Transverse colon (tissue), 4 donors: ENCODE measurements around the gene TTC22. TPM values are rescaled to one million over a fixed set of nuclear protein-coding genes. Genes with fewer than 3 reads are reported as not detected.

ENCODE experiments used
- DNase-seq: peaks from one replicate; pipeline ENCODE4 v3.0.0-alpha.2; 2019
- H3K27ac ChIP-seq, 4 donors: fragments of 200-600 bp; sonication (generic); 2 replicates each; pipeline ENCODE4 v1.5.1; 2016 to 2018; ENCODE audit warnings: inconsistent platforms in 4 of 4
- H3K27me3 ChIP-seq: fragments of 200-600 bp; sonication (generic); 2 replicates; pipeline ENCODE4 v1.5.1; 2017; ENCODE audit warnings: inconsistent platforms
- H3K36me3 ChIP-seq, 4 donors: fragments of 200-600 bp; sonication (generic); 2 replicates each; pipeline ENCODE4 v1.5.1; 2017 to 2019; ENCODE audit warnings: inconsistent platforms in 4 of 4
- H3K4me1 ChIP-seq, 4 donors: fragments of 200-600 bp; sonication (generic); 2 replicates each; pipeline ENCODE4 v1.5.1; 2017 to 2020; ENCODE audit warnings: inconsistent platforms in 4 of 4
- H3K4me3 ChIP-seq, 4 donors: fragments of 200-600 bp; sonication (generic); 1 replicate in 1 of 4; 2 replicates in 3 of 4; pipeline versions ENCODE4 v1.5.1 to v1.6.1; 2017 to 2019; ENCODE audit warnings: inconsistent platforms in 4 of 4
- H3K9me3 ChIP-seq, 2 donors: fragments of 200-600 bp; sonication (generic); 2 replicates each; pipeline ENCODE4 v1.5.1; 2017 to 2019; ENCODE audit warnings: inconsistent platforms in 2 of 2
- CTCF ChIP-seq, 5 experiments: fragments of 200-600 bp in 3 of 5; fragments of 450-650 bp in 2 of 5; sonication (generic) in 3 of 5; IDR thresholded peaks; 1 replicate in 2 of 5; 2 replicates in 3 of 5; pipeline ENCODE4 v1.5.1; 2016 to 2017; ENCODE audit warnings: antibody characterized with exemption in 5 of 5, inconsistent platforms in 3 of 5, mild to moderate bottlenecking in 2 of 5, moderate library complexity in 1 of 5
- EP300 ChIP-seq: sonication (generic); formaldehyde crosslinking; IDR thresholded peaks from one replicate; pipeline ENCODE4 v1.6.1; 2017; ENCODE audit warnings: antibody characterized with exemption, low read depth
- POLR2A ChIP-seq: fragments of 450-650 bp; IDR thresholded peaks from one replicate; pipeline ENCODE4 v1.6.1; 2016; ENCODE audit warnings: antibody characterized with exemption, mild to moderate bottlenecking, moderate library complexity
- POLR2AphosphoS5 ChIP-seq, 3 donors: sonication (generic); formaldehyde crosslinking; IDR thresholded peaks; one replicate each; pipeline ENCODE4 v1.6.1; 2016; ENCODE audit warnings: antibody characterized with exemption in 3 of 3
- WGBS, 2 donors: methylation state at CpG; one replicate each; pipeline ENCODE4 v1.1.5; 2018; ENCODE audit warnings: low coverage in 1 of 2; 5-methylcytosine and 5-hydroxymethylcytosine counted together
- in situ Hi-C, 4 donors: fragments of 200-750 bp; cut with MboI; loops; one replicate each; pipeline versions ENCODE4 v1.15.0 to v1.15.1; 2017; ENCODE audit warnings: low sequenced_read_pairs in 3 of 4, low pct_ligation_motif_present in 1 of 4, low pct_unique_long_range_greater_than_20kb in 1 of 4
- intact Hi-C: fragments of 100-400 bp; cut with DNase I; formaldehyde crosslinking; loops from one replicate; pipeline ENCODE4 v1.15.1; 2023; ENCODE audit warnings: low total_unique reads
- total RNA-seq, 4 donors: library from RNA; depleted of rRNA; stranded (reverse); fragments of >200 nt; gene quantifications; one replicate each; pipeline ENCODE4 v1.1.0, GENCODE V29; 2016

Gene TTC22
- total RNA-seq, 4 donors from 2014 or later: 39.8 to 174 (median 98.4) TPM

- Histone ChIP-seq H3K27ac (peak overlapping the region; percentile 40 to 76 (median 71)), H3K4me1 (peaks cover 2 to 35% (median 18%) of the 10 kb centered on the region in 4 donors), H3K9me3 (no peaks in the 10 kb centered on the region), H3K27me3 (no peaks in the 10 kb centered on the region), H3K36me3 (no peaks in the 10 kb centered on the region), H3K4me3 (no peak overlapping the region)
- WGBS, 2 donors: 74 to 100% methylated on average over 1 to 7 of the region's 7 CpGs
- in situ Hi-C loops (loop anchor here in 2 of 4 donors (10.0 to 25.0 kb wide), 2 partner anchors 150 to 753 kb away; partner anchors contain the start of genes TCEANC2 (in 1 of the 2) and TMEM59 (in 1 of the 2)), intact Hi-C loops (loop anchor here (10.0 kb wide), 1 partner anchor 320 kb away; no protein-coding TSS in a partner anchor)
- no peak for DNase-seq
- TF ChIP-seq CTCF (IDR thresholded peaks at IDR 0.05): no peak
- no peak for TF ChIP-seq POLR2AphosphoS5 (IDR thresholded peaks at IDR 0.05)
- no peak for TF ChIP-seq POLR2A
- TF ChIP-seq EP300: no peak
Observed at GRCh38 chr1:54815086-54815876, 14.2 kb upstream of the TTC22 start.

- peak overlapping the region; percentile 40 to 76 (median 71) for H3K27ac ChIP-seq
- no peak overlapping the region for H3K4me3 ChIP-seq
- WGBS, 2 donors: 79 to 80% methylated on average over 1 to 5 of the region's 5 CpGs
Observed at GRCh38 chr1:54814571-54814970, 13.4 kb upstream of the TTC22 start.

GRCh38 chr1:54814126-54814498 lies 13.0 kb upstream of the TTC22 start:
- Histone ChIP-seq H3K36me3 (no peaks in the 10 kb centered on the region), H3K27me3 (no peaks in the 10 kb centered on the region), H3K27ac (peak overlapping the region; percentile 40 to 76 (median 71)), H3K4me3 (no peak overlapping the region), H3K4me1 (peaks cover 2 to 39% (median 18%) of the 10 kb centered on the region in 4 donors), H3K9me3 (no peaks in the 10 kb centered on the region)
- intact Hi-C loops (loop anchor here (5.0 to 10.0 kb wide), 2 partner anchors 142 to 319 kb away; no protein-coding TSS in a partner anchor), in situ Hi-C loops (loop anchor here in 2 of 4 donors (10.0 to 25.0 kb wide), 2 partner anchors 149 to 752 kb away; partner anchors contain the start of genes TCEANC2 (in 1 of the 2) and TMEM59 (in 1 of the 2))
- peak; percentile 79 for DNase-seq
- no peak for TF ChIP-seq EP300
- no peak for TF ChIP-seq CTCF (IDR thresholded peaks at IDR 0.05)
- peak in 1 of 3 donors; percentile 22 for TF ChIP-seq POLR2AphosphoS5 (IDR thresholded peaks at IDR 0.05)
- TF ChIP-seq POLR2A: no peak
- WGBS, 2 donors: 68% methylated on average over 10 of the region's 10 CpGs; no CpG with 5 or more reads in 1 of the 2 donors

More at GRCh38 chr1:54814571-54814970, 13.4 kb upstream of the TTC22 start:
- no peak for DNase-seq
- Histone ChIP-seq H3K36me3 (no peaks in the 10 kb centered on the region), H3K9me3 (no peaks in the 10 kb centered on the region), H3K27me3 (no peaks in the 10 kb centered on the region), H3K4me1 (peaks cover 2 to 39% (median 18%) of the 10 kb centered on the region in 4 donors)
- no peak for TF ChIP-seq EP300
- TF ChIP-seq POLR2AphosphoS5 (IDR thresholded peaks at IDR 0.05): no peak
- no peak for TF ChIP-seq POLR2A
- no peak for TF ChIP-seq CTCF (IDR thresholded peaks at IDR 0.05)
- intact Hi-C loops: loop anchor here (5.0 to 10.0 kb wide), 2 partner anchors 142 to 320 kb away; no protein-coding TSS in a partner anchor
- in situ Hi-C loops: loop anchor here in 2 of 4 donors (10.0 to 25.0 kb wide), 2 partner anchors 150 to 752 kb away; partner anchors contain the start of genes TCEANC2 (in 1 of the 2) and TMEM59 (in 1 of the 2)

GRCh38 chr1:54813485-54814125 lies 12.5 kb upstream of the TTC22 start:
- H3K27me3 ChIP-seq: no peaks in the 10 kb centered on the region
- H3K27ac ChIP-seq: peak overlapping the region in 3 of 4 donors; percentile 71 to 76 (median 71)
- H3K4me3 ChIP-seq: no peak overlapping the region
- no peak for TF ChIP-seq POLR2AphosphoS5 (IDR thresholded peaks at IDR 0.05)
- no peak for TF ChIP-seq EP300
- TF ChIP-seq POLR2A: no peak
- TF ChIP-seq CTCF (IDR thresholded peaks at IDR 0.05): no peak
- peaks cover 2 to 39% (median 18%) of the 10 kb centered on the region in 4 donors for H3K4me1 ChIP-seq
- WGBS, 2 donors: 70 to 78% methylated on average over 8 to 13 of the region's 13 CpGs
- no peaks in the 10 kb centered on the region for H3K9me3 ChIP-seq
- no peaks in the 10 kb centered on the region for H3K36me3 ChIP-seq
- intact Hi-C loops: loop anchor here (5.0 to 10.0 kb wide), 2 partner anchors 141 to 319 kb away; no protein-coding TSS in a partner anchor
- no peak for DNase-seq
- in situ Hi-C loops: loop anchor here in 2 of 4 donors (10.0 to 25.0 kb wide), 2 partner anchors 149 to 751 kb away; partner anchors contain the start of genes TCEANC2 (in 1 of the 2) and TMEM59 (in 1 of the 2)
